CD4-positive, alpha-beta T cell treated with Interleukin-21 for 1 hour (primary cell): ENCODE measurements around the gene TRIM67.
A peak's percentile ranks its signal among the peaks of the same experiment; 100 is the strongest.
"Not testable (repeated sequence)": the region's sequence is repeated elsewhere in the genome, so short reads cannot be mapped to it uniquely, and the experiment has no call there.

Experiments
- DNase-seq: peaks from one replicate; pipeline ENCODE4 v3.0.0-alpha.2; 2020

Gene TRIM67

DNA sequence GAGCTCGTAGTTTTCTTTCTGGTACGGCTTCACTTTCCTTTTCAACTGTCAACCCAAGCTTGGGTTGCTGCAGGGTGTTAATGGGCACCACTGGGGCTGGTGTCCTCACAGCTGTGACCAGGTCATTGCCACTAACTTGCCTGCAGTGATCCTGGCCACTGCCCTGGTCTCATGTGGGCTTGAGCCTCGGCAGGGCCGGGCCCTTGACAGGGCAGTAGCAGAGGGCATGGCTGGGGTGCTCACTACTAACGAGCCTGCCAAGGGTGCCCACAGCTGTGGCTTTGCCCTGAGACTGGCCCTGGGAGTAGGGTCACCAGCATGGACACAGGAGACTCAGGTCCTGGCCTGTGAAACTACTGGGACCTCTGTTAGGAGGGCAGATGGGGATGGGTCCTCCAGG lies 47.7 kb downstream of the TRIM67 start:
- no peak for DNase-seq

DNA sequence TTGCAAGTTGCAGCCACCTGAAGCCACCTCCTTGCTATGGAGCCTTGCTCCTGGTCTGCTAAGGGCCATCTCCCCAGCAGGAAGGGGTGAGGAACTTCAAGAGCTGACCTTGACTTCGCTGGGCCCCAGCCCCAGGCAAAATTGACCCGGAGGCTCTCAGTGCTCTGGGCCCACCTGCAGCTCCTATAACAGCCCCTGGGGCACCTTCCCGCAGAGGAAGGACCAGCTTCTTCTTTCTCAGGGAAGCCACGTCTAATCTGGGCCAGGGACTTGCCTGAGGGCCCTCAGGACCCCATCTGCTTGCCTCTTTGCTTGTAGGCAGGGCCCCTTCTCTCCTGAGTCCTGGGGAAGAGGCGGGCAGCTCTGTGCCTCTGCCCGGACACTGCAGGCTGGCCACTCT lies 48.3 kb downstream of the TRIM67 start:
- DNase-seq: no peak

DNA sequence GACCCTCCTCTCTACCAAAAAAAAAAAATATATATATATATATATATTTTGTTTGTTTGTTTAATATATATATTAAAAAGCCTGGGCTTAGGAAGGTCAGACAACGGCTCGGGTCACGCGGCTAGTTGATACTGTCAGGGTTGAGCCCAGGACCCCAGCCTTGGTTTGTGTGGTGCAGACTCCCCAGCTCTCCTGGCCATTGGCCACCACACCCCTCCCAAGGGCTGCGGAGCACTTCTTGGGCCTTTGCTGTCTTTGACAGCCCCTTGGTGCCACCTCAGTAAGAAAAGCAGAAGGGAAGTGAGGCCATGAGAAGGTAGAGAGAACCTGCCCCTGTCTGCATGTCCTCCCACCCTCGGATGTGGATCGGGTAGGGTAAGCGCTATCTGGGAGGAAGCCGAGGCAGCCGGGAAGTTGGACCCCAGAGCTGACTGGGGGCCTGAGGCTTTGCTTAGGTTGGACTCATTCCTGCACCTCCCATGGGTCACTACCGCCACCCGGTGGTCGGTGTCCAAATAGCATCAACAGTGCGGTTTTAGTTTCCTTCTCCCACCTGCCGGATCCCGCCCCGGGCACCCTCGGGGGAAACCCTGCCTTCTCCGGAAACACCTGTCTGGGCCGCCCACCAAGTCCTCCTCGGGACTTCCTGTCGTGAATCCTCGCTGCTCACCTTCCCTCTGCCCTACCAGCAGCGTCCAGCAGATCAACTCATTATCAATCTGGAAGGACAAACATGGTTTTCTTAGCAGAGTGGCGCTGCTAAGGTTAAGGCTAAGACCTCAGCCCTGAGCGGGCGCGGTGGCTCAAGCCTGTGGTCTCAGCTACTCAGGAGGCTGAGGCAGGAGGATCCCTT lies 49.4 kb downstream of the TRIM67 start:
- DNase-seq: peak; percentile 89

DNA sequence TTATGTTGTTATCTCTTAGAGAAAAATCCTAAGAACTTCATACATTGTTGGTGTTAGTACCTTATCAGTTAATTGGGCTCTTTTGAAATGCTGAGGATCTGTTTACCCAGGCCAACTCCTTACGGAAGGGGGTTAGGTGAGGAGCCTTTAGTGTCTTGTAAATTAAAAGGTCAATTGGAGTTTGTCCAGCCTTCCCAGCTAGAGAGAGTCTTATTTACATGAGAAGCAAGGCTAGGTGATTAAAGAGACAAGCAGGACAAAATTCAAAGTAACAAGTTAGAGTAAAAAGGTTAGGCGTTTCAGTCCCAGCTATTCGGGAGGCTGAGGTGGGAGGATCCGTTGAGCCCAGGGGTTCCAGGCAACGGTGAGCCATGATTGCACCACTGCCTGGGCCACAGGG lies 50.4 kb downstream of the TRIM67 start:
- not testable (repeated sequence) for DNase-seq

DNA sequence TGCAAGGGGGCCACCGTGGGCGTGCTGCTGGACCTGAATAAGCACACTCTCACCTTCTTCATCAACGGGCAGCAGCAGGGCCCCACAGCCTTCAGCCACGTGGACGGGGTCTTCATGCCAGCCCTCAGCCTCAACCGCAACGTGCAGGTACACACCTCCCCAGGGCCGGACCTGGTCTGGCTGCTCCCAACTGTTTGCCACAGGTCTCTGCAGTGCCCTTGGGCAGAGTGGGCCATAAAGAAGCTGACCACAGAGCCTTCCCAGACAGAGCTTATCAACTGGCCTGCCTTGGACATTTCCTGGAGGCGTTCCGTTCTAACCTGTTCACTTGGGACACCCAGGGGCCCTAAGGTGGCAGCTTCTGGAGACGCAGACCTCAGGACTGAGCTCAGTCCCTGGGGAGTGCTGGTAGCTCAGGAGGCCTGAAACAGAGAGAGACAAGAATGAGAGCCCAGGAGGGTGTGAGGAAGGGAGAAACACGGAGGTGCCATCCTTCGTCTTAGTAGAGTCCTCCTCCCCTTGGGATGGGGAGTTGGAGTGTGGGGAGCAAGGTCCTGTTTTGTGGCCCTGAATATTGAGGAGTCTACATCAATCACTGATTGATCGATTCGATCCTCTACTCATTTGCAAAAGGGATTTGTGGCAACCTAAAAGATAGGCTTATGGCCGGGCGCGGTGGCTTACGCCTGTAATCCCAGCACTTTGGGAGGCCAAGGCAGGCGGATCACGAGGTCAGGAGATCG lies 52.1 kb downstream of the TRIM67 start:
- no peak for DNase-seq

DNA sequence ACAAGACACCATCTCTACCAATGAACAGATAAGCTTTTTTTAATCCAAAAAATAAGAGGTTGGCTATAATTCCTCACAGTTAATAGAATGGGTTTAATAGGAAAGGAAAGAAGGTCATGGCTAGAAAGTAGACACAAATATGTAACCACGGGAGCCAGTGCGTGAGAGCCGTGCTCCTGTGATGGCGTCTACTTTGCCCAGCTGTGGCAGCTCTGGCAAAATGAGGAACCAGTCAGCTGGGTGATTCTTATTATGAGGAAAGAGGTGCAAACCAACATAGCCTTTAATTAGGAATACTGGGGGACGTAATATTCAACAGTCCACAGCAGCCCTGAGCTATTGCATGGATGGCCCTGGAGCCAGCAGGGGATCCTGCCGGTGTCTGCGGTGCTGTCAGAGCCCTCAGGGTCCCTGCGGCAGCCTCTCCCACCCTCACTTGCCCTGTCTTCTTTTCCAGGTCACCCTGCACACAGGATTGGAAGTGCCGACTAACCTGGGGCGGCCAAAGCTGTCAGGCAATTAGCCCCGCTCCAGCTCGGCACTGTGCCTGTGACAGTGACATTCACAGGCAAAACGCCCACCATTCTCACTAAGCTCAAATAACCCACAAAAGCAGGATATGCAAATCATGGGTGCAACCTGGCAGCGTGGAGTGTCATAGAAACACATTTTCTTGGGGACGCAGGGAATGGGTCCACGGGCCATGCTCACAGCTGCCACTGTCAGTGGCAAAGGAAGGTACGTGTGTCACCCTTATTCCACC lies 53.2 kb downstream of the TRIM67 start:
- DNase-seq: no peak

DNA sequence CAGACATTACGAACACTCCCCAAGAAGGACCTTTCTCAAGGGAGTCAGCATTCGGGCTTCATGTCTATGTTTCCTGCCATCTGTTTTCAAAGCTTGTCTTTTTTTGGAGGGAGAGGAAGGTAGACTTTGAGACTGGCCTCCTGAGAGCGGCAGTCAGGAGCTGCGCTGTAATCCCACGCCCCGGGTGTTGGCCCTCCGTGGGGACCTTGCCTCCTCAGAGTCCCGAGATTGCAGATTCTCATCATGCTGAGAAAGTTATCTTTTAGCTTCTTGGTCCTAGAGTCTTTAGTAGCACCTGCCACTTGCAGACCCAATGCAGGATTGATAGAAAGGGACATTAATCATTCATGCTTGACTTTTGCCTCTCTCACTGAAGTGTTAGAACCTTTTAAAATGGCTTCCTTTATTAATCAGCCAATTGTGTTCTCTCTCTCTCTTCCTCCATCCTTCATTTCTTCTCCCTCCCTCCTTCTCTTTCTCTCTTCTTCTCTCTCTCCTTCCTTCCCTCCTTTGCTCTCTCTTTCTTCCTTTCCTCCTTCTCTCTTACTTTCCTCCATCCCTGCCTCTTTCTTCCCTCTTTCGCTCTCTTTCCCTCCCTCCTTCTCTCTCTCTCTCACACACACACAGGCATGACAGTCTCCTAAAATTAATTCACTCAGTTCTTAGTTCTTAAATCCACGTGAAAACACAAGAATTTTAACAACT lies 54.0 kb downstream of the TRIM67 start:
- no peak for DNase-seq

DNA sequence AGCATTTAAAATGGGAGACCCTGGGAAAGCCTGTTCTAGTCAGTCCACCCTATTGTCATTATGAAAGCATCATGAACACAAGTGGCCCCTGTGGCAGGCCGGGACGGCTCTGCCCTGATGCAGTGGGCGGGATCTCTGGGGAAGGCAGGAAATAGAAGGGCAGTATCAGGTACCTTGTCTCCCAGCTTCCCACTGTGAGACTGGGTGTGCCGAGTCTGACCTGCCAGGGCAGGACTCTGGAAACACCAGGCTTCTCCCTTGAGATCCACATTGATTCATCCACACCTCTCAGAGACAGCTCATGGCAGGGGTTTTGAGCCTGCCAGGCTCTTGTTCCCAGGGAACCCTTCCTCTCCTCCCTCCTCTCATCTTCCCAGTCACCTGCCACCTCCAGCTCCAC lies 54.6 kb downstream of the TRIM67 start:
- DNase-seq: no peak

DNA sequence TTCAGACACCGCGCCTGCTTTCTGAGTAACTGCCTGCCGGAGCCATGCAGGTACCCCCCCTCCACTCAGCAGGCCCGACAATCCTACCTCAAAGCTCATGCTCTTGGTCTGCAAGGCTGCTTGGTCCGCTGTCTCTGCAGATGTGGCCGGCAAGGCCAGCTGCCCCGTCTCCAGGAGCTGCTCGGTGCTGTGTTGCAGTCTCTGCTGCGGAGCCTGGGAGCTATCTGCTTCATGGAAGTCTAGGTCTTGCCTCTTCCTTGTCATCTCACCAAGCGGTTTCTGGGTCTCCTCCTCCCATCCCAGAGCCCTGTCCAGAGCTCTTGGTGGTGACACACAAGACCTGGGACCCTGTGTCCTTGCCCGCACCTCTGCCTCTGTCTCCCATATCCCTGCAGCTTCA lies 55.2 kb downstream of the TRIM67 start:
- DNase-seq: no peak

DNA sequence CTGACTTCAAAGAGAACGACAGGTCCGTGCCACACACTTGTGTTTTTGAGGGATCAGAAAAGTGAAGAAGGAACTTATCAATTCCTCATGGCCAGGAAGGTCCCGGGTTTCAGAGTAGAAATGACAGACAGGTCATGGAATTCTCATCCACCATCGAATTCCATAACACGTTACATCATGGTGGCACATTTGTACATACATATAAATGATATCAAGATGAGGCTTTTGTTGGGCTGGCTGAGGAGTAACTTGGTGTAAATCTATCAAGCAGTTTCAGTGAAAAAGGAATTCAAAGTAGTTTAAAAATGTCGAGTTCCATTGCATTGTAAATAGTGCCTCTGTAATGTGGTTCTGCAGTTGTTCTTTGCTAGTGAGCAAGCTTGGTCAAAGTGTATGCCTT lies 56.2 kb downstream of the TRIM67 start:
- DNase-seq: no peak

DNA sequence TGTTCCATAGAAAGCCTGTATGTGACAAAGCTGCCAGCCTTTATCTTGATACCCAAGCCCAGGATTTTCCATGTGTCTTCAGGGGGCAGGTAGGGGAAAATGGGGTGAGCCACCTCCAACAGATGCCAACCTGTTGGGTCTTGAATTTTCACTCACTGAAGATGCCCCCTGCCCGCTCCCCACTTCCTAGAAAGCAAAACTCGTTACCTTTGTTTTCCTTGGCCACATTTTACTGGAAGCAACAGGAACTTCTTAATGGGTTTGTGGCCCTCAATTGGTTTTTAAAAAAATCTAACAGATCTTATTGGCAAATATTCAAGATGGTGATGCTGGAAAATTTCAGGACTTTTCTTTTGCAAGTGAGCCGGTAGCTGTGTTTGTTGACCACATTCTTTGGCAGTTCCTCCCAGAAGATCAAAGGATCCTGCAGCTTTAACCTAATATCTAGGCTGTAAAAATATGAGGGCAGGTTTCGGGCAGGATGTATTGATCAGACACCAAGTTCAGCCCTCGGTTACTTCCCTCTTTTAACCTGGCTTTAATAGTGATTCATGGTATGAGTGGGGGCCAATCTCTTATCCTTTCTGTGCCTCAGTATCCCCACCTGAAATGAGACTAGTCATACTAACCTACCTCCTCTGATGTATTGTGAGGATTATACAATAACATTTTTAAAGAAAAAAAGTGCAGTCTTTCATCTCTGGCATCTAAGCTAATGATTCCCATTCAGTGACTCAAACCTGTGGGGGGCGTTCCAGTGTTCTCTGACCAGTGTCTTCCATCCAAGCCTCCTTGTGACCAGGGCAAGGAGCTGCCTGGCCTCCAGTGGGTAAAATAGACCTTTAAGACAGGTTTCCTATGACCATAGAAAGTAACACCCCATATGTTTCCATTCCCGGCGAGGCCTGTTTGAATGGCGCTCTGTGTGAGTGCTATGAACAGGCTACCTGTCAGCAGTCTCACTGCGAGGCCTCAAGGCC lies 57.9 kb downstream of the TRIM67 start:
- no peak for DNase-seq

DNA sequence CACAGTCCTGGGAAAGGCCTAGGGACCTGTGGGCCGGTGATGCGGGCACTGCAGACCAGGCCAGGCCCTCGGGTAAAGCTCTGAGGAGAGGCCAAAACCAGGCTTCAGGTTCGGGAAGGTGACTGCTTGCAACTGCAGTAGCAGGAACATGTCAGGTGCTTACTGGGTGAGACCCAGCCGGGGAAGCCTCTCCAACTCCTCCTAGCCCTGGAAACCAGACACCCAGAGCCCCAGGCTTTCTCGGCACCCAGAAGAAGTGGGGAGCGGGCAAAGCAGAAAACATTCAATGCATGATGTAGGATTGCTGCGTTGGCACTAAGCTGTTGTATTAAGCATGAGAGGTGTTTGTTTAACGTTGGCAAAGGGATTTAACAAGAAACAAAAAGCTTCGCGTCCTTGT lies 58.9 kb downstream of the TRIM67 start:
- no peak for DNase-seq

DNA sequence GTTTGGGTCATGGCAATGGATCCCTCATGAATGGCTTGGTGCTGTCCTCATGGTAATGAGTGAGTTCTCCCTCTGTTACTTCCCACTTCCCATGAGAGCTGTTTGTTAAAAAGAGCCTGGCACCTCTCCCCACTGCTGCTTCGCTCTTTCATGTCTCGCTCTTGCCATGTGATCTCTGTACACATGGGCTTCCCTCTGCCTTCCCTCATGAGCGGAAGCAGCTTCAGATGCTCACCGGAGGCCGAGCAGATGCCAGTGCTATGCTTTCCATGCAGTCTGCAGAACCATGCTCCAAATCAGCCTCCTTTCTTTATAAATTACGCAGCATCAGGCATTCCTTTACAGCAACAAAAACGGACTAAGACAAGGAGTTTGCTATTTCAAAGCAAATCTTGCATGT lies 64.3 kb downstream of the TRIM67 start:
- no peak for DNase-seq

DNA sequence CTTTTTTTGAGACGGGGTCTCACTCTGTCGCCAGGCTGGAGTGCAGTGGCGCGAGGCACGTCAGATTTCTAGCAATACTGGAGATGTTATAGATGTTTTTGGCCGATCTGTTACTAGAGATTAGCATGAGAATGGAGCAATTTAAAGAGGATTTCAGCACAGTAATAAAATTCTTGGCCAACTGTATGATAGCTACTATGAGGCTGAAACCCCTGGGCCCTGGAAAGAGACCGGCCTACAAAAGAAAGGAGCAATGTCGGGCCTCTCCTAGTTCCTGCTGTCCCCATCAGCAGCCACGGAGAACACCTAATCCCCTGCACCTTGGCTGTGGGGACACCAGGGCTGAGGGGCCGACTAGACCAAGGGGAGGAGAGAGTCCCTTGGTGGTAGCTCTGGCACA lies 69.7 kb downstream of the TRIM67 start:
- DNase-seq: no peak

DNA sequence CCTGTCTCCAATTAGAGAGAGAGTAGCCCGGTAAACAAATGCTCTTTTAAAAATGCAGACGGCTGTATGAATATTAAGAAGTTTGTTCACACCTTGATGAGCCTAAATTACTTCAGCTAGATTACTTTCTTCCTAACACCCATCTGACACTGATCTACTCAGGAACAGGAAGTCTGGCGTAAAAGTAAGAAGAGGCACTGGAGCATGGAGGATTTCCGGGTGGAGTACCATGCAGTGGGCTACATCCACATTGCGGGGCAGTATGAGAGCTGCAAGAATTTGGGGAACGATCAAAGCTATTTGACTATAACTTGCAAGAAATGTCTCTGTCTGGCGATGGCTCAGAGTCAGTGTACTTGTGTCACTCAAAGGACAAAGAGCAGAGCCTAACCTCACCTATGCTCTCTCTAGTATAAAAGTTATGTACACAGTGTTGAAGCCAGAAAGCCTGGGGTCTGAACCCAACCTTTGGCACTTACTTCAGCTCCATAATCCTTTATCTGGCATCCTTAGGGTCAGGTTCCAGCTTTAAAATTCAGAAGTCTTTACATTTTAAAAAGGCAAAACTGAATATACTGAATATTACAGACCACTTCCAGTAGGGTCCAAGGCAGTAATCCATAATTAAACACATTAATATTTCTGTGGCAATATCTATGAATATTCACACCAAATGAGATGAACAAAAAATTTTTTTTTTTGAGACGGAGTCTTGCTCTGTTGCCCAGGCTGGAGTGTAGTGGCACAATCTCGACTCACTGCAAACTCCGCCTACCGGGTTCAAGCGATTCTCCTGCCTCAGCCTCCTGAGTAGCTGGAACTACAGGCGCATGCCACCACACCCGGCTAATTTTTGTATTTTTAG lies 71.2 kb downstream of the TRIM67 start:
- no peak for DNase-seq

DNA sequence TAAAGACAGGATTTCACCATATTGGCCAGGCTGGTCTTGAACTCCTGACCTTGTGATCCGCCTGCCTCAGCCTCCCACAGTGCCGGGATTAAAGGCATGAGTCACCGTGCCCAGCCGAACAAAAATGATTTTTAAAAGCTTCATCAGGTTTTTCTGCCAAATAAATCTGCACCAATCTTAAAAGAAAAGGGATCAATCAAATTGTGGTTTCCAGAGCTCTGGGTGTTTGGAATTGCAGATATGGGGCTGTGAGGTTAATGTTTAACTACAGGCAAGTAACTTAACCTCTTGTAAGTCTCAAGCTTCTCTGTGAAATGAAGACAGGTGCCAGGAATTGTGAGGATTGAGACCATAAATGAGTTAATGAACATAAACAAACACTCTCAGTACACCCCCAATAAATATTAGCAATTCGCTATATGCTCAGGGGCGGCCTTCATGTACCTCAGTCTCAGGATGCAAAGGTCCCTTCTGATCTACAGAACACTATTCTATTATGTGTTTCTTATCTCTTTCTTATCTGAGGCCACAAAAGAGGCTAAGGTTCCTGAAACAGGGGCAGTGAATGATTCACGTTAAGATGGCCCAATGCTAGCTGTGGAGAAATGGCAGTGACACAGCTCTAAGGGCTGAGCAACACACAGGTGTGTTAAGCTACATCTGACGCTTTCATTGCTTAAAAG lies 72.0 kb downstream of the TRIM67 start:
- DNase-seq: no peak

DNA sequence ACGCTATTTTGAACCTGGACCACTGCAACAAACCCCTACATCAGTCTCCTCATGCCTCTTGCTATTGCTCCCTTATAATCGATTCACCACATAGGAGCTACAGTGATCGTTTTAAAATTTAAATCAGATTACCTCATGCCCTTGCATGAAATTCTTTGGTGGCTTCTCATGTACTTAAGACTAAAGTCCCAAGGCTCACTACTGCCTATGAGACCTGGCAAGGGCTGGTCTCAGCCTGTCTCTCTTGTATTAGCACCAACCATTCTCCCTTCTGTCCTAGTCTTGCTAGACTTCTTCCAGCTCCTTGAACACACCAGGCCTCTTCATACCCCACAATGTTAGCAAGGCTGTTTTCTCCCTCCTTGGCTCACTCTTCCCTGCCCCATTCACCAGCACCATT lies 72.6 kb downstream of the TRIM67 start:
- no peak for DNase-seq

DNA sequence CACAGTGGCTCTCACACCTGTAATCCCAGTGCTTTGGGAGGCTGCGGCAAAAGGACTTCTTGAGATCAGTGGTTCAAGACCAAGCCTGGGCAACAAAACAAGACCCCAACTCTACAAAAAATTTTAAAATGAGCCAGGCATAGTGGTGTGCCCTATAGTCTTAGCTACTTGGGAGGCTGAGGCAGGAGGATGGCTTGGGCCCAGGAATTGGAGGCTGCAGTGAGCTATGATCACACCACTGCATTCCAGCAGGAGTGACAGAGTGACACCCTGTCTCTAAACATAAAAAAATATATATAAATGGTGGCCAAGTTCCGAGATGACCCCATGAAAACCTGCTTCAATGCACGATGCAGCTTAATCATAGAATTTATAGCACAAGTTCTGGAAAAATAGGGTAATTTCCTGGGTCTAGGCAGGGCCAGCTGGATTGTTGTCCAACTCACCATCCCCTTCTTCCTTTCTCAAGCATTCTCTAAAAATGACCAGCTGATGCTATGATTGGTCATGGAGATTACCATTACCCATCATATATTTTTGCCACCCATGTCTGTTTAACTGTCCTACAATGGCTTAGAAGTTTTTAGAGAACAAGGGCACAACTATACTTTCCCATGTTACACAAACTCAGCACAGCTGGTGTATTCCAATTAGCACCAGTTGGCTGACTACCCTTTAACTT lies 73.8 kb downstream of the TRIM67 start:
- no peak for DNase-seq

DNA sequence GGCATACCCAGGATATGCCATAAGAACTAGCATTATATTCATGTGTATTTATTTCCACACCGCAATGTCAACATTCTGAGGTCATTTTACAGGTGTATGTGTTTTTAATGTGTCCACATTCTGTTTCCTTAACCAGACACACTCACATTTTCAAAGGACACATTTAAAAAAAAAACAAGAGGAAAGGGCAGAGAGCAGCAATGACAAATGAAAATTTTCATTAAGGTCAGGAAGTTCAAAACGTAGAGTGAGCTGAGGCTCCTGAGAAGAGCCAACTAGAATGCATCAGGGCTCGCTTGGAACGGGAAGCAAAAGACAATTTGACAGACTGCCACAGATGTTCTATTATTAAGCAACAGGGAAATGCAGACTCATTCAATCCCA lies 74.3 kb downstream of the TRIM67 start:
- DNase-seq: no peak

DNA sequence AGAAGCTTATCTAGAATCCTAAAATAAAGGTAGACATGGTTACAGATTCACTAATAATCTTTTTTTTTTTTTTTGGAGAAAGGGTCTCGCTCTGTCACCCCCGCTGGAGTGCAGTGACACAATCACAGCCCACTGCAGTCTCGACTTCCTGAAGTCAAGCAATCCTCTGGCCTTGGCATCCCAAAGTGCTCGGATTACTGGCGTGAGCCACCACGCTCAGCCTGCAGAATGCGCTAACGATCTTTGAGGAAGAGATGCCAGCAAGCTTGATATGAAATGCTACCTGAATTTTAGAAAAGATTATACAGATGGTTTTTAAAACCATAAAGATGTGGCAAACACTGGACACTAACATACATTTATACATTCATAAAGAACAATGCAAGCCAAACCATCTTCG lies 75.1 kb downstream of the TRIM67 start:
- DNase-seq: no peak
